Measurements from ENCODE around the gene GAS2. TPM values are rescaled to one million over a fixed set of nuclear protein-coding genes. Genes with fewer than 3 reads are reported as not detected.
"Not testable (repeated sequence)": the region's sequence is repeated elsewhere in the genome, so short reads cannot be mapped to it uniquely, and the experiment has no call there.

The GAS2 gene
- polyA plus RNA-seq, 1 experiment: 0.52 TPM

DNA sequence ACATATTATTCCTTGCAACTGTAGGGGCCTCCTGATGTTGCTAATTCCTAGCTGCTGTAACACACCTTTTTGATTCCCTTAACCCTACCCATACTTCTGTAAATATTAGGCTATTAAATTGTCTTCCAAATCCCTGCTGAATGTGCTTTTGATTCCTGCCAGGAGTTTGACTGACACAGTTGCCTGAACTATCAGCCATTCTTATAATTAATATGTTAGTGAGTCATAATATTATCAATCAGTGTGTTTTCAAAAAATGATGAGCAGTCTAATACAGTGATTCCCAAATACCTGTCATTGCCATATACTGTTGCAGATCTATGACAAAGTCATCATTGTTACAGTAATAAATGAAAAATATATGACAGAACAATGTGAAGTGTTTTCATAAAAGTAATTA is 24.9 kb upstream of the GAS2 start:
- DNase-seq (ENCODE audit: low read depth): no peak
- CTCF ChIA-PET: no interaction called here
- Histone ChIP-seq H3K27me3 (ENCODE audit: control insufficient read depth, insufficient read depth, low read length) (no peaks in the 10 kb centered on the region), H3K4me3 (ENCODE audit: low read depth, low read length) (no peak overlapping the region), H3K36me3 (ENCODE audit: control insufficient read depth, insufficient read depth, low read length) (no peaks in the 10 kb centered on the region)
- TF ChIP-seq, protein P1, sequence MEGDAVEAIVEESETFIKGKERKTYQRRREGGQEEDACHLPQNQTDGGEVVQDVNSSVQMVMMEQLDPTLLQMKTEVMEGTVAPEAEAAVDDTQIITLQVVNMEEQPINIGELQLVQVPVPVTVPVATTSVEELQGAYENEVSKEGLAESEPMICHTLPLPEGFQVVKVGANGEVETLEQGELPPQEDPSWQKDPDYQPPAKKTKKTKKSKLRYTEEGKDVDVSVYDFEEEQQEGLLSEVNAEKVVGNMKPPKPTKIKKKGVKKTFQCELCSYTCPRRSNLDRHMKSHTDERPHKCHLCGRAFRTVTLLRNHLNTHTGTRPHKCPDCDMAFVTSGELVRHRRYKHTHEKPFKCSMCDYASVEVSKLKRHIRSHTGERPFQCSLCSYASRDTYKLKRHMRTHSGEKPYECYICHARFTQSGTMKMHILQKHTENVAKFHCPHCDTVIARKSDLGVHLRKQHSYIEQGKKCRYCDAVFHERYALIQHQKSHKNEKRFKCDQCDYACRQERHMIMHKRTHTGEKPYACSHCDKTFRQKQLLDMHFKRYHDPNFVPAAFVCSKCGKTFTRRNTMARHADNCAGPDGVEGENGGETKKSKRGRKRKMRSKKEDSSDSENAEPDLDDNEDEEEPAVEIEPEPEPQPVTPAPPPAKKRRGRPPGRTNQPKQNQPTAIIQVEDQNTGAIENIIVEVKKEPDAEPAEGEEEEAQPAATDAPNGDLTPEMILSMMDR (IDR thresholded peaks at IDR 0.05; ENCODE audit: insufficient read depth, low read depth, low read length): no peak
- POLR2A ChIA-PET: no interaction called here

DNA sequence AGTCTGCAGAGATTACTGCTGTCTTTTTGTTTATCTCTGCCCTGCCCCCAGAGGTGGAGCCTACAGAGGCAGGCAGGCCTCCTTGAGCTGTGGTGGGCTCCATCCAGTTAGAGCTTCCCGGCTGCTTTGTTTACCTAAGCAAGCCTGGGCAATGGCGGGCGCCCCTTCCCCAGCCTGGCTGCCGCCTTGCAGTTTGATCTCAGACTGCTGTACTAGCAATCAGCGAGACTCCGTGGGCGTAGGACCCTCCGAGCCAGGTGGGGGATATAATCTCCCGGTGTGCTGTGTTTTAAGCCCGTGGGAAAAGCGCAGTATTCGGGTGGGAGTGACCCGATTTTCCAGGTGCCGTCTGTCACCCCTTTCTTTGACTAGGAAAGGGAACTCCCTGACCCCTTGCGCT is 14.1 kb upstream of the GAS2 start:
- CTCF ChIA-PET; H3K36me3 ChIP-seq (ENCODE audit: control insufficient read depth, insufficient read depth, low read length); DNase-seq (ENCODE audit: low read depth); H3K4me3 ChIP-seq (ENCODE audit: low read depth, low read length); H3K27me3 ChIP-seq (ENCODE audit: control insufficient read depth, insufficient read depth, low read length); POLR2A ChIA-PET: not testable (repeated sequence)

DNA sequence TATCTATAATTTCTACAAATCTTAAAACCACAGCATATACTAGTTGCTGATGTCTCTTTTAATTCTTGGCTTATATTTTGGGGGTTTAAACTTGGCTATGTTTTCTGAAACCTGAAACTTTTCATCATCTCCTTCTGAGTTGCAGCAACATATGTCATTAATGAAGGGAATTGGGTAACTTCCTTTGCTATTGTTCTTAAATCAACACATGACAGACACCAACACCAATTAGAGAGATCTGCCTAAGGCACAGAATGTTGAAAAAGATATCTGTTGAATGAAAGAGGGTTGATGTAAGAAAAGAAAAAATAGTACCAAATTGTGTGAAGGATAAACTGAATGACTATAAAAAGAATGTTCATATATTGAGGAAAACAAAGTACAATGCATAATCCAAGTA is 10.3 kb upstream of the GAS2 start:
- ChIA-PET CTCF (no interaction called here), POLR2A (no interaction called here)
- no peak for DNase-seq (ENCODE audit: low read depth)
- no peak overlapping the region for H3K4me3 ChIP-seq (ENCODE audit: low read depth, low read length)
- TF ChIP-seq, protein P1 (IDR thresholded peaks at IDR 0.05; ENCODE audit: insufficient read depth, low read depth, low read length): no peak
- no peaks in the 10 kb centered on the region for H3K36me3 ChIP-seq (ENCODE audit: control insufficient read depth, insufficient read depth, low read length)
- H3K27me3 ChIP-seq (ENCODE audit: control insufficient read depth, insufficient read depth, low read length): no peaks in the 10 kb centered on the region

DNA sequence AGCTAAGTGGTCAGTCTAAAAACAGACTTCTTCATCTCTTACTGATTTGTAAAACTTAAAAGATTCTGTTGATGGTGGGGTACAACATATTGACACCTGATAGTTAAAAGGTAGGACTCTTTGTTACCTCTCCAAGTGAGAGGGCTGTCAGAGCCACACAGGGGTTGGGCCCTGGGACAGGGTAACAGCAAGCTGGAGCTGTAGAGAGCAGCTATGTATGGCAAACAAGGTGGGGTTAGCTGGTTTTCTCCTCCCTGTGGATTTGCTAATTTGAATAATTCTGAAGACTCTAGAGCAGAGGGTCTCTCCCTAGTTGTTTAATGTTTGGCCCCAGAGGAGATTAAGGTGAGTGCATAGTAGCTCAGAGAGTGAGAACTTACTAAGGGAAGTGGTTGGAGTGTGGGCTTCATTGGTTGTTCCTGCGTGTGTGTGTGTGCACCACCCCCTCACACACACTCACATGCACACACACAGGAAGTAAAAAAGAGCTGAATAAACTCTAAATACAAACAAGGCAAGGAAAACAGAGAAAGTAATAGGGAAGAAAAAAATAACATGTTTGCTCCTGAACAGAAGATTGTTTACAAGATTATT is 9.2 kb upstream of the GAS2 start:
- CTCF ChIA-PET: no interaction called here
- H3K4me3 ChIP-seq (ENCODE audit: low read depth, low read length): no peak overlapping the region
- H3K27me3 ChIP-seq (ENCODE audit: control insufficient read depth, insufficient read depth, low read length): no peaks in the 10 kb centered on the region
- TF ChIP-seq, protein P1 (IDR thresholded peaks at IDR 0.05; ENCODE audit: insufficient read depth, low read depth, low read length): no peak
- no peaks in the 10 kb centered on the region for H3K36me3 ChIP-seq (ENCODE audit: control insufficient read depth, insufficient read depth, low read length)
- no peak for DNase-seq (ENCODE audit: low read depth)
- POLR2A ChIA-PET: no interaction called here

DNA sequence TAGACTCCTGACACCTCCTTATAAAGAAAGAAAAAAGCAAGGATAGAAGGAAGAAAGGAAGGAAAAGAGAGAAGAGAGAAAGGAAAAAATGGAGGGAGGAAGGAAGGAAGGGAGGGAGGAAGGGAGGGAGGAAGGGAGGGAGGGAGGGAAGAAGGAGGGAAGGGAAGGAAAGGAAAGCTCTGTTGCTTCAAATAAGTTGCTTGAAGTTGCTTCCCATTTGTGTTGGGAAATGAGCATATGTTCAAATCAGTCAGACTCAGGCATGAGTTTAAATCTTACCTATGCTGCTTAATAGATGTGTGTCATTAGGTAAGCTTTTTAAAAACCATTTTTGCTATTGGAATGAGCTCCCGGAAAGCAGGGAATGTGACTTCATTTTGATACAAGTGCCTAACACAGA is 6.6 kb upstream of the GAS2 start:
- Histone ChIP-seq H3K4me3 (ENCODE audit: low read depth, low read length) (no peak overlapping the region), H3K27me3 (ENCODE audit: control insufficient read depth, insufficient read depth, low read length) (no peaks in the 10 kb centered on the region), H3K36me3 (ENCODE audit: control insufficient read depth, insufficient read depth, low read length) (no peaks in the 10 kb centered on the region)
- no peak for DNase-seq (ENCODE audit: low read depth)
- TF ChIP-seq, protein P1 (IDR thresholded peaks at IDR 0.05; ENCODE audit: insufficient read depth, low read depth, low read length): no peak
- POLR2A ChIA-PET: no interaction called here
- CTCF ChIA-PET: interaction anchor here (0.6 kb wide), 1 partner anchor 13 kb away, joined by 5 read pairs; no protein-coding TSS in a partner anchor
